ENCODE results near the gene IGHMBP2. TPM values are rescaled to one million over a fixed set of nuclear protein-coding genes. Genes with fewer than 3 reads are reported as not detected.

The IGHMBP2 gene
- total RNA-seq, 5 donors from 2014 or later (not counting 1 experiment from before 2014, with no cell fraction given): 33.5 to 59.8 (median 37.0) TPM

GRCh38 chr11:68938088-68938487, 34.4 kb downstream of the IGHMBP2 start:
- H3K4me1 Mint-ChIP-seq: no peaks in the 10 kb centered on the region
- no peaks in the 10 kb centered on the region for H3K4me1 ChIP-seq (ENCODE audit: control insufficient read depth in 1 of 2, extremely low read depth in 1 of 2, insufficient read depth in 2 of 2, low read length in 2 of 2)
- H3K9me3 Mint-ChIP-seq: no peaks in the 10 kb centered on the region
- peaks cover 18 to 70% of the 10 kb centered on the region in 2 donors for H3K36me3 ChIP-seq (ENCODE audit: control insufficient read depth in 2 of 2, extremely low read depth in 1 of 2, insufficient read depth in 1 of 2, low read length in 1 of 2)
- H3K27ac ChIP-seq (ENCODE audit: low read length): no peak overlapping the region
- H3K36me3 Mint-ChIP-seq: peaks cover 20% of the 10 kb centered on the region
- CTCF ChIA-PET: no interaction called here
- ATAC-seq (replicated peaks in 1 of 4) (no peak), DNase-seq (no peak)
- H3K27me3 ChIP-seq (replicated peaks in 1 of 2; ENCODE audit: control insufficient read depth in 2 of 2, extremely low read depth in 1 of 2, insufficient read depth in 2 of 2, low read length in 1 of 2): no peaks in the 10 kb centered on the region
- H3K9me3 ChIP-seq: no peaks in the 10 kb centered on the region
- H3K27ac Mint-ChIP-seq: no peak overlapping the region
- no peak overlapping the region for H3K4me3 ChIP-seq (ENCODE audit: control insufficient read depth in 1 of 2, extremely low read depth in 1 of 2, low read length in 1 of 2)
- WGBS (ENCODE audit: insufficient coverage): 96% methylated on average over 9 of the region's 18 CpGs
- no peak overlapping the region for H3K4me3 Mint-ChIP-seq
- POLR2A ChIA-PET: no interaction called here
- no peaks in the 10 kb centered on the region for H3K27me3 Mint-ChIP-seq

- Mint-ChIP-seq H3K27ac (no peak overlapping the region), H3K36me3 (peaks cover 20% of the 10 kb centered on the region), H3K27me3 (no peaks in the 10 kb centered on the region), H3K9me3 (no peaks in the 10 kb centered on the region), H3K4me3 (no peak overlapping the region), H3K4me1 (no peaks in the 10 kb centered on the region)
- 81% methylated on average over 15 of the region's 17 CpGs for WGBS (ENCODE audit: insufficient coverage)
- POLR2A ChIA-PET: no interaction called here
- Histone ChIP-seq H3K36me3 (ENCODE audit: control insufficient read depth in 2 of 2, extremely low read depth in 1 of 2, insufficient read depth in 1 of 2, low read length in 1 of 2) (peaks cover 12 to 61% of the 10 kb centered on the region in 2 donors), H3K4me1 (ENCODE audit: control insufficient read depth in 1 of 2, extremely low read depth in 1 of 2, insufficient read depth in 2 of 2, low read length in 2 of 2) (no peaks in the 10 kb centered on the region), H3K27ac (ENCODE audit: low read length) (no peak overlapping the region), H3K9me3 (no peaks in the 10 kb centered on the region), H3K27me3 (replicated peaks in 1 of 2; ENCODE audit: control insufficient read depth in 2 of 2, extremely low read depth in 1 of 2, insufficient read depth in 2 of 2, low read length in 1 of 2) (no peaks in the 10 kb centered on the region), H3K4me3 (ENCODE audit: control insufficient read depth in 1 of 2, extremely low read depth in 1 of 2, low read length in 1 of 2) (no peak overlapping the region)
- no peak for ATAC-seq (replicated peaks in 1 of 4)
- CTCF ChIA-PET: no interaction called here
- no peak for DNase-seq
Measured at GRCh38 chr11:68938816-68939582, 35.3 kb downstream of the IGHMBP2 start.

DNA sequence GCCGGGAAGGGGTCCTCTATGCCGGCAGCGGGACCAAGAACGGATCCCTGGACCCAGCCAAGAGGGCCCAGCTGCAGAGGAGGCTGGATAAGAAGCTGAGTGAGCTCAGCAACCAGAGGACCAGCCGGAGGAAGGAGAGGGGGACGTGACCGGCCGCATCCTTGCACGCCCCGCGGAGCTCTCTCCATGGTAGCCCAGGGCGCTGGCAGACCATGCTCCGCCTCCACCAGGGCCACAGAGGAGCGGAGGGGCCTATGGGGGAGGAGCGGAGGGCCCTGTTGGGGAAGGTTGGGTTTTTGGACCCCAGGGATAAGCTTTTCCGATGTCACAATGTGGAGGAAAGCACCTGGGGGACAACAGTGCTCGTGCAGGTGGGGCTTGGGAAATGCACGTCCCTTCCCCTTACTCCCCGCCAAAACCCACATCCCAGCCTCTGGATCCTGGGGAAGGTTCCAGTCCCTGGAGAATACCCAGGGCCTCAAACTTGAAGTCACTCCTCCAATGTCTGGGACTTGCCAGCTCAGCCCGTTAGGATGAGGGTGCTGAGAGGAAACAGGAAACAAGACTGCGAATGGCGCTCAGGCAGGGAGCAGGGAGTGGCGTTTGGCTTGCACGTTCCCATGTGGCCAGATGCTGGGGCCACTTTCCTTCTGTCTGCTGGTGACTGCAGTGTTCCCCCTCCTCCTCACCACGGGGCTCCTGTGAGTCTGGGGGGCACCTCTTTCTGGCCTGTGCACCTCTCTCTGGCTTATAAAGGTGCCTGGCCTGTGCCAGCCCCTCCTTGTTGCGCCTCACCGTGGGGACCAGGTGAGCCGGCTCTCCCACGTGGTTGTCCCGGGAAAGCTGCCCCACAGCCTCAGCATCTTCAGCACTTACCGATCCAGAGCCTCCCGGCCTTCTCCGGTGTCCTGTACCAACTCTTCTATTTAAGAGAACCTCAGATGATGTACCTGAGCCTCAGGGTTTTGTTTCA, 36.2 kb downstream of the IGHMBP2 start:
- H3K4me1 Mint-ChIP-seq: no peaks in the 10 kb centered on the region
- no peaks in the 10 kb centered on the region for H3K9me3 Mint-ChIP-seq
- peaks cover 12 to 53% of the 10 kb centered on the region in 2 donors for H3K36me3 ChIP-seq (ENCODE audit: control insufficient read depth in 2 of 2, extremely low read depth in 1 of 2, insufficient read depth in 1 of 2, low read length in 1 of 2)
- no peaks in the 10 kb centered on the region for H3K4me1 ChIP-seq (ENCODE audit: control insufficient read depth in 1 of 2, extremely low read depth in 1 of 2, insufficient read depth in 2 of 2, low read length in 2 of 2)
- WGBS (ENCODE audit: insufficient coverage): 88% methylated on average over 25 of the region's 33 CpGs
- no peaks in the 10 kb centered on the region for H3K9me3 ChIP-seq
- H3K27ac ChIP-seq (ENCODE audit: low read length): no peak overlapping the region
- CTCF ChIA-PET: no interaction called here
- DNase-seq: no peak
- no peak overlapping the region for H3K27ac Mint-ChIP-seq
- no peak overlapping the region for H3K4me3 ChIP-seq (ENCODE audit: control insufficient read depth in 1 of 2, extremely low read depth in 1 of 2, low read length in 1 of 2)
- POLR2A ChIA-PET: no interaction called here
- H3K4me3 Mint-ChIP-seq: no peak overlapping the region
- no peaks in the 10 kb centered on the region for H3K27me3 ChIP-seq (replicated peaks in 1 of 2; ENCODE audit: control insufficient read depth in 2 of 2, extremely low read depth in 1 of 2, insufficient read depth in 2 of 2, low read length in 1 of 2)
- peaks cover 20% of the 10 kb centered on the region for H3K36me3 Mint-ChIP-seq
- H3K27me3 Mint-ChIP-seq: no peaks in the 10 kb centered on the region
- ATAC-seq (replicated peaks in 1 of 4): no peak

GRCh38 chr11:68940651-68941323, 37.1 kb downstream of the IGHMBP2 start:
- Histone ChIP-seq H3K36me3 (ENCODE audit: control insufficient read depth in 2 of 2, extremely low read depth in 1 of 2, insufficient read depth in 1 of 2, low read length in 1 of 2) (peaks cover 12 to 45% of the 10 kb centered on the region in 2 donors), H3K27me3 (replicated peaks in 1 of 2; ENCODE audit: control insufficient read depth in 2 of 2, extremely low read depth in 1 of 2, insufficient read depth in 2 of 2, low read length in 1 of 2) (no peaks in the 10 kb centered on the region), H3K9me3 (no peaks in the 10 kb centered on the region), H3K4me1 (ENCODE audit: control insufficient read depth in 1 of 2, extremely low read depth in 1 of 2, insufficient read depth in 2 of 2, low read length in 2 of 2) (no peaks in the 10 kb centered on the region), H3K4me3 (ENCODE audit: control insufficient read depth in 1 of 2, extremely low read depth in 1 of 2, low read length in 1 of 2) (no peak overlapping the region), H3K27ac (ENCODE audit: low read length) (no peak overlapping the region)
- H3K4me3 Mint-ChIP-seq: no peak overlapping the region
- ATAC-seq (replicated peaks in 1 of 4) (no peak), DNase-seq (no peak)
- H3K36me3 Mint-ChIP-seq: peaks cover 13% of the 10 kb centered on the region
- ChIA-PET POLR2A (no interaction called here), CTCF (no interaction called here)
- no peaks in the 10 kb centered on the region for H3K9me3 Mint-ChIP-seq
- no peaks in the 10 kb centered on the region for H3K27me3 Mint-ChIP-seq
- H3K27ac Mint-ChIP-seq: no peak overlapping the region
- H3K4me1 Mint-ChIP-seq: no peaks in the 10 kb centered on the region
- 100% methylated on average over 9 of the region's 20 CpGs for WGBS (ENCODE audit: insufficient coverage)

DNA sequence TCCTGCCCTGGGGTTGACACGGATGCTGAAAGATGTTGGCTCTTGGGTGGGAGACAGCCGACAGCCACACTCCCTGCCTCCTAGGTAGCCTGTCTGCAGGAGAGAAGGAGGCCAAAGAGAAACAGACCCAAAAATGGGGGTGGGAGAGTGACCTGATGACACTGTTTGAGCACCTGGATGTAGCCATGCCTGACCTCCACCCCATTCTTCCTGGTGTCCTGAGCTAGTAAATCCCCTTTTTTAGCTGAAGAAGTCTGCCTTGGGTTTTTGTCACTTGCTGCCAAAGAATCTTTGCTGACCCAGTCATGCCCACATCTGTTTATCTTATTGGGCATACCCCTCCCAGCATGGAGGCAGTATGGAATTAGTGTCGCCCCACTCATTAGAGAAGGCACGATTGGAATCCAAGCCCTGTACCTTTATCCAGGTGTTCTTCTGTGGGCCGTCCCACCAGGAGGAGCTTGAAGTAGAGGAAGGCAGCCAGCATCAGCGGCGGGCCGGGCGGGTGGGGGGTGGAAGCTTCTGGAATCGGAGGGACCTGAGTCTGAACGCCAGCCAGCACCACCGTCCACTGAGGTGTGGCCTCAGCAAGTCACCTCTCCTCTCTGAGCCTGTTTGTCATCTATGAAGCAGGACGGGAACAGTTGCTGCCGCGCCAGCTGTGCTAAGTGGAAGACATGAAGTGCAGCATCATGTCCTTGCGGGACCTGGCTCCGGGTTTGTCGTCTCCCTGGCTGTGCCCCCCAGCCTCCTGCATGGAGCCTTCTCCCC, 37.8 kb downstream of the IGHMBP2 start:
- ChIA-PET POLR2A (no interaction called here), CTCF (no interaction called here)
- no peak for DNase-seq
- ATAC-seq (replicated peaks in 1 of 4): no peak
- Mint-ChIP-seq H3K4me1 (no peaks in the 10 kb centered on the region), H3K4me3 (no peak overlapping the region), H3K27ac (no peak overlapping the region), H3K9me3 (no peaks in the 10 kb centered on the region), H3K27me3 (no peaks in the 10 kb centered on the region), H3K36me3 (peaks cover 13% of the 10 kb centered on the region)
- Histone ChIP-seq H3K27me3 (replicated peaks in 1 of 2; ENCODE audit: control insufficient read depth in 2 of 2, extremely low read depth in 1 of 2, insufficient read depth in 2 of 2, low read length in 1 of 2) (no peaks in the 10 kb centered on the region), H3K36me3 (ENCODE audit: control insufficient read depth in 2 of 2, extremely low read depth in 1 of 2, insufficient read depth in 1 of 2, low read length in 1 of 2) (peaks cover 8 to 38% of the 10 kb centered on the region in 2 donors), H3K4me1 (ENCODE audit: control insufficient read depth in 1 of 2, extremely low read depth in 1 of 2, insufficient read depth in 2 of 2, low read length in 2 of 2) (no peaks in the 10 kb centered on the region), H3K4me3 (ENCODE audit: control insufficient read depth in 1 of 2, extremely low read depth in 1 of 2, low read length in 1 of 2) (no peak overlapping the region), H3K9me3 (no peaks in the 10 kb centered on the region), H3K27ac (ENCODE audit: low read length) (no peak overlapping the region)
- WGBS (ENCODE audit: insufficient coverage): 97% methylated on average over 13 of the region's 18 CpGs

GRCh38 chr11:68942095-68942620, 38.5 kb downstream of the IGHMBP2 start:
- no peak overlapping the region for H3K4me3 Mint-ChIP-seq
- no peak overlapping the region for H3K27ac Mint-ChIP-seq
- Histone ChIP-seq H3K27ac (ENCODE audit: low read length) (no peak overlapping the region), H3K36me3 (ENCODE audit: control insufficient read depth in 2 of 2, extremely low read depth in 1 of 2, insufficient read depth in 1 of 2, low read length in 1 of 2) (peaks cover 6 to 32% of the 10 kb centered on the region in 2 donors), H3K27me3 (replicated peaks in 1 of 2; ENCODE audit: control insufficient read depth in 2 of 2, extremely low read depth in 1 of 2, insufficient read depth in 2 of 2, low read length in 1 of 2) (no peaks in the 10 kb centered on the region), H3K9me3 (no peaks in the 10 kb centered on the region), H3K4me1 (ENCODE audit: control insufficient read depth in 1 of 2, extremely low read depth in 1 of 2, insufficient read depth in 2 of 2, low read length in 2 of 2) (no peaks in the 10 kb centered on the region), H3K4me3 (ENCODE audit: control insufficient read depth in 1 of 2, extremely low read depth in 1 of 2, low read length in 1 of 2) (no peak overlapping the region)
- DNase-seq: no peak
- H3K4me1 Mint-ChIP-seq: no peaks in the 10 kb centered on the region
- ChIA-PET POLR2A (no interaction called here), CTCF (no interaction called here)
- no peaks in the 10 kb centered on the region for H3K9me3 Mint-ChIP-seq
- WGBS (ENCODE audit: insufficient coverage): 86% methylated on average over 7 of the region's 11 CpGs
- ATAC-seq (replicated peaks in 1 of 4): no peak
- peaks cover 13% of the 10 kb centered on the region for H3K36me3 Mint-ChIP-seq
- H3K27me3 Mint-ChIP-seq: no peaks in the 10 kb centered on the region

All from T-cell (primary cell).